ENCODE results near the gene TAGLN3. TPM values are rescaled to one million over a fixed set of nuclear protein-coding genes. Genes with fewer than 3 reads are reported as not detected.

Gene TAGLN3
- total RNA-seq, 4 donors from 2014 or later = 0.65 TPM; not detected in 3

DNA sequence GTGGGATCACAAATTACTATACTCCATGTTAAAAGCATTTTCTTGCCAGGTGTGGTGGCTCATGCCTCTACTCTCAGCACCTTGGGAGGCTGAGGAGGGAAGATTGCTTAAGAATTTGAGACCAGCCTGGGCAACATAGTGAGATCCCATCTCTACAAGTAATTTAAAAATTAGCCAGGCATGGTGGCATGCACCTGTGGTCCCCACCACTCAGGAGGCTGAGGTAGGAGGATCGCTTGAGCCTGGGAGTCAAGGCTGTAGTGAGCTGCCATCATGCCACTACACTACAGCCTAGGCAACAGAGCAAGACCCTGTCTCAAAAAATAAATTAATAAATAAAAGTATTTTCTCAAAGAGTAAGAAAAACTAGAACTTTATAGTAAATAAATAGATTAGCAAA lies 42.8 kb upstream of the TAGLN3 start:
- DNase-seq (ENCODE audit: low spot score) (no peak), ATAC-seq (ENCODE audit: low FRiP score) (no peak)
- TF ChIP-seq, protein P1, sequence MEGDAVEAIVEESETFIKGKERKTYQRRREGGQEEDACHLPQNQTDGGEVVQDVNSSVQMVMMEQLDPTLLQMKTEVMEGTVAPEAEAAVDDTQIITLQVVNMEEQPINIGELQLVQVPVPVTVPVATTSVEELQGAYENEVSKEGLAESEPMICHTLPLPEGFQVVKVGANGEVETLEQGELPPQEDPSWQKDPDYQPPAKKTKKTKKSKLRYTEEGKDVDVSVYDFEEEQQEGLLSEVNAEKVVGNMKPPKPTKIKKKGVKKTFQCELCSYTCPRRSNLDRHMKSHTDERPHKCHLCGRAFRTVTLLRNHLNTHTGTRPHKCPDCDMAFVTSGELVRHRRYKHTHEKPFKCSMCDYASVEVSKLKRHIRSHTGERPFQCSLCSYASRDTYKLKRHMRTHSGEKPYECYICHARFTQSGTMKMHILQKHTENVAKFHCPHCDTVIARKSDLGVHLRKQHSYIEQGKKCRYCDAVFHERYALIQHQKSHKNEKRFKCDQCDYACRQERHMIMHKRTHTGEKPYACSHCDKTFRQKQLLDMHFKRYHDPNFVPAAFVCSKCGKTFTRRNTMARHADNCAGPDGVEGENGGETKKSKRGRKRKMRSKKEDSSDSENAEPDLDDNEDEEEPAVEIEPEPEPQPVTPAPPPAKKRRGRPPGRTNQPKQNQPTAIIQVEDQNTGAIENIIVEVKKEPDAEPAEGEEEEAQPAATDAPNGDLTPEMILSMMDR (IDR thresholded peaks at IDR 0.05) = no peak

DNA sequence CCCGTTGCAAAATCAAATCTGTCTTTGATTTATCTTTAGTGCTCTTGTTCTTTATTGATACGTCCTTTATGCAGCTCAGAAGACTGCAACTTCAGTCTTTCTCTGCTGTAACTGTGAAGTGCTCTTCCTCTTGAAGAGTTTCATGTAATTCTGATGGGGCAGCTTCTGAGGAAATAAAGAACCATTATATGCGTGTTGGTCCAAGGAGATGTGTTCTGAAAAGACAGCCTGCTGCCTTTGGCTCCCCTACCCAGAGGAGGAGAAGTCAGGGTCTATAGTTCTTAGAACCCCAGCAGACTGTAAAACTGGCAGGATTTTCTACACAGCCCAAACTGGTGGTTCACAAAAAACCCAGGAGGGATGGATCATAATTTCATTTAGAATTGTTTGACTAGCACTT lies 42.3 kb upstream of the TAGLN3 start:
- DNase-seq (ENCODE audit: low spot score) = no peak
- ATAC-seq (ENCODE audit: low FRiP score) = no peak
- TF ChIP-seq, protein P1 (IDR thresholded peaks at IDR 0.05) = no peak

DNA sequence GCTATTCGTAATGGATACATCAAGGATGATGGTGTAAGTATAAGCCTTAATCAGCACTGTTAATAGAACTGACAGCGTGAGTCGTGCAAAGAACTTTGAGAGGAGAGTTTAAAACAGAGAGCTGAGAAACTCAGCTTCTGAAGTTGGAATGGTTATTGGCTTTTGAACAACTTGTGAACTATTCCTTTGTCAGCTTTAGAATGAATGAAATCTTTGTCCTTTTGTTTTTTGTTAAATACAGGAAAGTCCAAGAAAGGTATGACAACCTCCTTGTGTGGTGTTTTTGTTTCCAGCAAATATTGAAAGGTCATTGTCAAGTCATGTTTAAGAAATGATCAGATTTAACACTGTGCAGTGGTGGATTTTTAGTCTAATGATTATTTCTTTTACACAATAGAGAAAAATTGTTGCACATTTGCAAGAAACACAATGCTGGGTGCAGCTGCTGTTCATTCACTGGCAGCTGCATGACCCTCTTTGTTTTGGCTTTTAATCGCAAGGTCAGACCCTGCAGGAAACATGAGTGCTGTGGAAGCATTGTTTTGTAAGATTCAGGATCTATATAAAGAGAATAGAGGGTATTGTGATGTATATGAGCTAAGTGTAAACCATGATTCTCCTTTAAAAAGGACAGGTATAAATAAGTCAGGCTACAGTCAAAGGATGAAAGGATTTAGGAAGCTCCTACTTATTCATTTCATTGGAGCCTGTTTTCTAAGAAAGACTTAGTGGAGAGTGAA lies 41.6 kb upstream of the TAGLN3 start:
- ATAC-seq (ENCODE audit: low FRiP score) (no peak), DNase-seq (ENCODE audit: low spot score) (no peak)
- TF ChIP-seq, protein P1 (IDR thresholded peaks at IDR 0.05) = no peak

DNA sequence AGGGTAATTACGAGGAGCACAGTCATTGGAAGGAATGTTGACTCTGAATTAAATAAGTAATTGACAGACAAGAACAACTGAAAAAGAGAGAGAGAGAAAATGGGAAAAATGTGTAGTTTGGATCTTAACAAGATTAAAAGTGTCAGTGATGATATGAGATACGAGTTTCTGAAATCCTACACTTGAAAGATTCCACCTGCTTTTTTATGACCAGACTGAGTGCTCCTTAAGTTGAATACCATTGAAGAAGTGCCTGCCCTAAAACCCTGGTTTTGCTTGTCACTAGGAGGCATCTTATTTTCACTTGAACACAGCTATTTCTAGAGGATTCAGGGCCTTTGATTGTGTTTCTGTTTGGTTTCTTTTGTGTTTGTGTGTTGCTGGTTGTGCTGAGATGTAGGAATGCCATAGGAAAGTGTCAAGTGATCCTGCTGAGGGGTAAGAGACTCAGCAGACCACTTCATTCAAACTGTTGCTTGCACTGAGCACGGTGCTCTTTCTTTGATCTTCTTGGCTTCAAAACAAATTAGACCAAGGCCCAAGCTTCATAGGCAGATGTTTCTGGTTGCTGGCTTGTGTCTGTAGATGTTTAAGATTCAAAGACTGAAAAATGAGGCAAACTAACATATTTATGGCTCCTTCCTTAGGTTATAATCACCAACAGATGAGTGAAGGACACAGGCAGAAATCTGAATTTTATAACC lies 37.1 kb upstream of the TAGLN3 start:
- TF ChIP-seq, protein P1 (IDR thresholded peaks at IDR 0.05) = no peak
- DNase-seq (ENCODE audit: low spot score) = no peak
- ATAC-seq (ENCODE audit: low FRiP score) = no peak

DNA sequence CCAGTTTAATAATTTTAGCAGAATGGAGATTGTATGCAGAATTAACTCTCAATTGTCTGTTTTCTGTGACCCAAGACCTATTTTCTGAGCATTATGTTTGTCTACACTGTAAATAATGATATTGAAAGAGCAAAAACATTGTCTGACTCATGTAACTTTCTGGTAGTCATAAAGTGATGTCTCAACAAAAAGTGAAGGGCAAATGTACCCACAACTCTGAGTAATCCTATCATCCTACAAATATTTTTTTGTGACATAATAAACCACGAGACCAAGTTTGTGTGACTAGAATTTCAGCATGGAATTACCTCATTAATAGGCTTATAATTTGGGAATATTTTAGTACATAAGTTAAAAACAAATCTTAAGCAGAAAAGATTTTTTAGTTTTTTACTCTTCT lies 35.3 kb upstream of the TAGLN3 start:
- ATAC-seq (ENCODE audit: low FRiP score) = peak; percentile 48
- DNase-seq (ENCODE audit: low spot score) = no peak
- TF ChIP-seq, protein P1 (IDR thresholded peaks at IDR 0.05) = no peak

DNA sequence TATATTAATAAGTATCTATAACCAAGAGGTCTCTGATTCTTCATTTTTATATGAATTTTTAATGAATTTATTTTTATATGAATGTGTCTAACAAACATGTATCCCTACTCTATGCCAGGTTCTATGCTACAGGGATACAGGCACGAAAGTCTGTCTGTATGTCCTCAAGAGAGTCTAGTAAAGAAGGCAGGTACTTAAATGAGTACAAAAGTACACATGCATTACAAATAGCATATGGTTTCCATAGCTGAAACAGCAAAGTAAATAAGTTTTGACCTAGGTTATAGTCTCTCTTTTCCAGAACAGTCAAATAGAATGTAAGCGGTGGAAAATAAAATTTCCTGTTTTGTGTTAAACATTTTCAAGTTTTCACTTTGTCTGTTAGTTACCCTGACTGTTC lies 33.2 kb upstream of the TAGLN3 start:
- ATAC-seq (ENCODE audit: low FRiP score) (no peak), DNase-seq (ENCODE audit: low spot score) (no peak)
- TF ChIP-seq, protein P1 (IDR thresholded peaks at IDR 0.05) = no peak

DNA sequence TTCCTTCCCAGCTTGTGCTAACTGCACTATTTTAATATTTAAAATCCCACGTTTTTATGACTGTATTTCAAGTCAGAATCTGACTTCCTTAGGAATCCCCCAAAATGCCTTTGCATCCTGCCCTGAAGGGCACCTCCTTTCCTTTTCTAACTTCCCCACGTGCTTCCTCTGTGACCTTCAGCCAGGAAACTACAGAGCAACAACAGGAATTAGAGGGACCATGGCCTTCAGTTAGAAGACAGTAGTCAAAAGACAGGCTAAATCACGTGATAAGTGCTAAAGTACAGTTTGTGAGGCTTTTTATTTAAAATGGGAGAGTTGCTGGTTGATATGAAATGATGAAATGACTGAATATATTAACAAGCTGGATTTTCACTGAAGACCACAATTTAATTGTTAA lies 31.7 kb upstream of the TAGLN3 start:
- no peak for ATAC-seq (ENCODE audit: low FRiP score)
- TF ChIP-seq, protein P1 (IDR thresholded peaks at IDR 0.05) = no peak
- DNase-seq (ENCODE audit: low spot score) = no peak

Data from omental fat pad (tissue), 4 donors.